Measurements from ENCODE around the gene SLC6A14.

SLC6A14 gene

GRCh38 chrX:116490104-116490503 lies 53.7 kb downstream of the SLC6A14 start:
- no peaks in the 10 kb centered on the region for H3K9me3 ChIP-seq (replicated peaks; ENCODE audit: low read length)
- no peak overlapping the region for H3K9ac ChIP-seq (ENCODE audit: low read depth, low read length)
- no peaks in the 10 kb centered on the region for H3K27me3 ChIP-seq (ENCODE audit: control insufficient read depth, insufficient read depth, low read length)
- no peaks in the 10 kb centered on the region for H3K36me3 ChIP-seq (ENCODE audit: insufficient read depth, low read length)
- no peak overlapping the region for H3K4me3 ChIP-seq (ENCODE audit: low read length)
- H3K4me2 ChIP-seq (ENCODE audit: low read length), result no peak overlapping the region
- no peaks in the 10 kb centered on the region for H3K4me1 ChIP-seq (ENCODE audit: control insufficient read depth, insufficient read depth, low read length)

GRCh38 chrX:116493271-116493670 lies 56.9 kb downstream of the SLC6A14 start:
- Histone ChIP-seq H3K27me3 (ENCODE audit: control insufficient read depth, insufficient read depth, low read length) (no peaks in the 10 kb centered on the region), H3K4me3 (ENCODE audit: low read length) (no peak overlapping the region), H3K9me3 (replicated peaks; ENCODE audit: low read length) (no peaks in the 10 kb centered on the region), H3K4me2 (ENCODE audit: low read length) (no peak overlapping the region), H3K9ac (ENCODE audit: low read depth, low read length) (no peak overlapping the region), H3K36me3 (ENCODE audit: insufficient read depth, low read length) (no peaks in the 10 kb centered on the region), H3K4me1 (ENCODE audit: control insufficient read depth, insufficient read depth, low read length) (no peaks in the 10 kb centered on the region)

- Histone ChIP-seq H3K9me3 (replicated peaks; ENCODE audit: low read length) (no peaks in the 10 kb centered on the region), H3K9ac (ENCODE audit: low read depth, low read length) (no peak overlapping the region), H3K27me3 (ENCODE audit: control insufficient read depth, insufficient read depth, low read length) (no peaks in the 10 kb centered on the region), H3K4me2 (ENCODE audit: low read length) (no peak overlapping the region), H3K36me3 (ENCODE audit: insufficient read depth, low read length) (no peaks in the 10 kb centered on the region), H3K4me1 (ENCODE audit: control insufficient read depth, insufficient read depth, low read length) (no peaks in the 10 kb centered on the region), H3K4me3 (ENCODE audit: low read length) (no peak overlapping the region)
Measured at GRCh38 chrX:116499780-116500179, 63.4 kb downstream of the SLC6A14 start.

Small RNA genes within 50 kb of the gene (small RNA-seq; reads per million reads assigned to genes)
- gene RNU6-154P, result 0.35 reads per million

Measured in skeletal muscle satellite cell (primary cell).